GM19025 (cell line): ENCODE data around the gene KLHL15.
"Not testable (repeated sequence)": the region's sequence is repeated elsewhere in the genome, so short reads cannot be mapped to it uniquely, and the experiment has no call there.

Experiments used
- ATAC-seq: cut with Tn5 transposase; IDR thresholded peaks from one replicate; pipeline ENCODE4 v1.9.1; 2021; ENCODE audit warnings: mild to moderate bottlenecking, low read depth, moderate library complexity; ENCODE audit not compliant: unreplicated experiment

The KLHL15 gene

GRCh38 chrX:24018809-24019208 lies 8.2 kb downstream of the KLHL15 start:
- ATAC-seq = no peak

DNA sequence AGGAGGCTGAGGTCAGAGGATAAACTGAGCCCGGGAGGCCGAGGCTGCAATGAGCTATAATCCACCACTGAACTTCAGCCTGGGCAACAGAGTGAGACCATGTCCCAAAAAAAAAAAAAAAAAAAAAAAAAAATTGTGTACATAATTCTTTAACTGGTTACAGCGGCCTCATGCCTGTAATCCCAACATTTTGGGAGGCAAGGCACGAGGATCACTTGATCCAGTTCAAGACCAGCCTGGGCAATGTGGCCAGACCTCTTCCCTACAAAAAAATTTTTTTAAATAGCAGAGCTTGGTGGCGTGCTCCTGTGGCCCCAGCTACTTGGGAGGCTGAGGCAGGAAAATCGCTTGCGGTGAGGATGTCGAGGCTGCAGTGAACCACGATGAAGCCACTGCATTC lies 9.3 kb downstream of the KLHL15 start:
- ATAC-seq = no peak

DNA sequence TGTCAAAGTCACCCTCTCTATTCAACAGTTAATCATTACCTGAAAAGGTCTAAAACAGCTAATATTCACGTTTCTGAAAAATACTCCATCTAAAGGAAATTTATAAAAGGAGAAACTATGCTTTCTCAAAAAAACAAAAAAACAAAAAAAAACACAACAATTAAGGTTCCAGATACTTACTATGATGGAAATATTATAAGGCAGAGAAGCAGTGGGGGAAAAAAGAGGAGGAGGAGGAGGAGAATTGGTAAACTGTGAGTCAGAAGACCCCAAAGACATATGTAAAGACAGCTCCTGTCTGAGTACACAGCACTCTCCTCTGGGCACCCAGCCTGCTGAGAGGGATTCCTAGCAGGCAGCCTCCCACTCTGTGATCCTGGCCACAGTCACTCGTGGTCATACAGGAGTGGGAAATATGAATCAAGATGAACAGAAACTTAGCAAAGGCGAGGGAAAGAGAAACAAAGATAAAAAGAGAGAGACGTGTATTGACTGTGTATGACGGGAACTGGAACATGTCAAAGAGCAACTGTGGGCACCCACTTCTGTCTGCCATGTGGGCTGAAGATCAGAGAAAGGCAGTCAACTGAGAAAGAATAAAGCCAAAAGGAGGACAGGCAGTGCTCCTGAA lies 12.5 kb downstream of the KLHL15 start:
- ATAC-seq = peak; percentile 83

GRCh38 chrX:24012266-24012665 lies 14.7 kb downstream of the KLHL15 start:
- no peak for ATAC-seq

DNA sequence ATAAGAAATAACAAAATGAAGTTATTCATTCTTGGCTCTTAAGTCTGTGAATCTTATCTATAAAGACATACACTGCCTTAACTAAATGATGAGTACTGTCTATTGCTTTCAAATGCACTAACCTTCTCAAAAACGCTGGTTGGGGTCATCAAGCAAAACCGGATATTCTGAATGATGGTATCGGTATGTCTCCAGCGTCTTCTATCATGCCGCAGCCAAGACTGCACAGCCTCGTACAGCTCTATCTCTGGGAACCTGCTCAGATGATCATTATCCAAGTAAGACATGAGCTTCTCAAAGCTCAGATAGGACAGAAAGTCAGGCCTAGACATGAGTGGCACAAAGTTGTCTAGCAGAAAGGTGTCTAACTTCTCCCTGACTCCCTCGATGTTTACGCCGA lies 21.1 kb downstream of the KLHL15 start:
- ATAC-seq = no peak

DNA sequence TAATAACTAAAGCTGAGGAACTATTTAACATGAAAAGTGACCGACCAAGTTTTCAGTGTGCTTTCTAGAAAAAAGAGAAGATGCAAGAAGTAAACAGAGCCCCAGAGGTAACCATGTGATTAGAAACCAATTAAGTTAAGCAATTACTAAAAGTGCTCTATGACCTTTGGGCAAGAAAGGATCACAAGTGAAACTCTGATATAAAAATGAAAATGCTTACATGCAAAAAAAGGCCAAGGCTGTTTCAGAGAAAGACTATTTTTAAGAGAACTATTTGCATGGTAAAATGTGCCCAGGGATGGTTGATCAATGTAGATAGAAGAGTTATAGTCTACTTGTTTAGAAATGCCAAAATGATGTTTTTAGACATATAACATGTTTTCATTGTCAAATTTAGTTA lies 22.0 kb downstream of the KLHL15 start:
- ATAC-seq = no peak

DNA sequence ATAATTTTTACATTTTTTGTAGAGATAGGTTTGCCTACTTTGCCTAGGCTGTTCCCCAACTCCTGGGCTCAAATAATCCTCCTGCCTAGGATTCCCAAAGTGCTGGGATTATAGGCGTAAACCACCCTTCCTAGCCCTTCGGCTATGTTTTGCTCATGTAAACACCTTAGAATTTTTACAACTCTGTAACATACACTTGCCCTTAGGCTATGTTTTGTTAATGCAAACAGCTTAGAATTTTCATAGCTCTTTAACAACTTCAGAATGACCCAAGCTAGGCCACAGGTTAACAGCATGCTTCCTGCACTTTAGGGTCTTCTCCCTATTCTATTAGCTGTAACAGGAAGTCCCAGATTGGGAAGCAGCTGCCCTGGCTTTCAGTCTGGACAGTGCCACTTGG lies 24.2 kb downstream of the KLHL15 start:
- no peak for ATAC-seq

DNA sequence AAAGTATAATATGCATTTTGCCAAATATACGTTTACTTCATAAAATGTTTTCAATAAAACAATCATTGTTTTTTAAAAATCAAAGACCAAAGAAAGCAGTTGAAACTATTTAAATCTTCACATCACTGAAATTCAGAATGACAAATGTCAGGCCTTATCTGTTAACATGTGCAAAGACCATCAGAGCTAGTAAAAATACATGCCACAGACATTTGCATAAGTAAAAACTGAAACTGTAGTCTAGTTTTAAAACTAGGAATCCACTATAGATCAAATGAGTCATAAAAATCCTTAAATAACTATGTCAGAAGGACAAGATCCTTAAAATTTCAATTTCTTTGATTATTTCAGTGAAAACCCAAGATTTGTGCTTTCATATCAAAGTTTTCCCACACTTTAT lies 24.8 kb downstream of the KLHL15 start:
- ATAC-seq = no peak

DNA sequence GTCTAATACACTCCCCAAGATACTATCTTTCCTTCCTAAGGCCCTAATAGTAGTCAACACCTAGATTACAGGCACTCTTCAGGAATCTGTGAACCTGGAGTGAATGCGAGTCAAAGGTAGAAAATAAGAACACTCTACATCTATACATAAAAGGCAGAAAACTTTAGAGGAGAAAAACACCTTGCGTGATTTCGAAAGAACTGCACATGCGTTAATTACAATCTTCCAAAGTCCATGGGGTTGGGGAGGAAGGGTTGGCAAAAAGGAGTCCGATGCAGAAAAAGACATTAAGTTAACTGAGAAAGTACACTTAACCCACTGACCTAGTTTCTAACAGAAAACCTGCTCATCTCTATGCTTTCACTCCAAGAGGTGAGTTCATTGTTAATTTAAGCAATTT lies 27.3 kb downstream of the KLHL15 start:
- no peak for ATAC-seq

- ATAC-seq = no peak
Measured at GRCh38 chrX:23993012-23993633, 33.9 kb downstream of the KLHL15 start.

GRCh38 chrX:23992431-23992830 lies 34.6 kb downstream of the KLHL15 start:
- no peak for ATAC-seq

GRCh38 chrX:23990455-23990854 lies 36.5 kb downstream of the KLHL15 start:
- no peak for ATAC-seq

DNA sequence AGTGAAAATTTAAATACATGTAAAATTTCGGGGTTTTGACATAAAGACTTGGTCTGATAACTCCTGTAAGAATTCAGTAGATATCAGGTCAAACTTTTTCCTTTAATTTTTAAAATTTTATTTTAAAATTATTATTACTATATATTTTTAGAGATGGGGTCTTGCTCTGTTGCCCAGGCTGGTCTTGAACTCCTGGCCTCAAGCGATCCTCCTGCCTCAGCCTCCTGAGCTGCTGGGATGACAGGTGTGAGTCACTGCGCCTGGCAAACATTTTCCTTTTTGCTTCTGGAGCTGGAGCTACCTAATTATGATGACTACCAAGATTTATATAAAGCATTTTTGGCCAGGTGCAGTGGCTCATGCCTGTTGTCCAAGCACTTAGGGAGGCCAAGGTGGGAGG lies 37.3 kb downstream of the KLHL15 start:
- ATAC-seq = no peak

GRCh38 chrX:23982891-23983290 lies 44.1 kb downstream of the KLHL15 start:
- no peak for ATAC-seq

DNA sequence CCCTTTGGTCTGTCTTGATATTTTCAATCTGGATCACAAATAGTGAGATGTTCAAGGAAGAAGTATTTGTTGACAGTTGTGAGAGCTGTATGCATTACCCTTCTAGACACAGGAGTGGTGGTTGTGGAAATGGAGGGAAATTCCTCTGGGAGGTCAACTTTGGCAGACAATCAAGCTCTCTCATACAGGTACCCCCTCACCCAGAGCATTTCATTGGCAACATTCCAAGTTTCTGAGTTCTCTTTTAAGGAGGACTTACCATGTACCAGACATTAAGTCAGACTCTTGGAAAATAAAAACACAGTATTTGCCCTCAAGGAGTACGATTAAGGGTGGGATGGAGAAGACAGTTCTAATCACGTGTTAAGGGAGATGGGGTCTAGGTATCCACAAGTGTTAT lies 45.3 kb downstream of the KLHL15 start:
- ATAC-seq = no peak

GRCh38 chrX:23981222-23981621 lies 45.8 kb downstream of the KLHL15 start:
- ATAC-seq = no peak

GRCh38 chrX:23980011-23980441 lies 47.0 kb downstream of the KLHL15 start:
- ATAC-seq = no peak

- ATAC-seq = no peak
Measured at GRCh38 chrX:23978491-23978890, 48.5 kb downstream of the KLHL15 start.

- not testable (repeated sequence) for ATAC-seq
Measured at GRCh38 chrX:23965630-23966029, 61.4 kb downstream of the KLHL15 start.

- ATAC-seq = no peak
Measured at GRCh38 chrX:23964191-23964590, 62.8 kb downstream of the KLHL15 start.

GRCh38 chrX:23959781-23960180 lies 67.2 kb downstream of the KLHL15 start:
- ATAC-seq = no peak

- ATAC-seq = no peak
Measured at GRCh38 chrX:23954396-23954795, 72.6 kb downstream of the KLHL15 start.

DNA sequence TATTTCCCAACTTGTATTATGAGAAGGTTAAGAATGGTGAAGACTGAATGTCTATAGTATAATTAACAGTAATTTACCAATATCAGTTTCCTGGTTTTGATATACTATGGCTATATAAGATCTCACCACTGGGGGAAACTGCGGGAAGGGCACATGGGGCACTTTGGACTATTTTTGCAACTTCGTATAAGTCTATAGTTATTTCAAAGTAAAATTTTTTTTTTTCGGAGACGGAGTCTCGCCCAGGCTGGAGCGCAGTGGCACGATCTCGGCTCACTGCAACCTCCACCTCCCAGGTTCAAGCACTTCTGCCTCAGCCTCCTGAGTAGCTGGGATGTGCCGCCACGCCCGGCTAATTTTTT lies 73.1 kb downstream of the KLHL15 start:
- no peak for ATAC-seq
